ENCODE measurements around the gene RPL13A. TPM values are rescaled to one million over a fixed set of nuclear protein-coding genes. Genes with fewer than 3 reads are reported as not detected.
"Not testable (repeated sequence)": the region's sequence is repeated elsewhere in the genome, so short reads cannot be mapped to it uniquely, and the experiment has no call there.

RPL13A gene
- total and polyA plus RNA-seq, 12 donors: 1,750 to 3,504 (median 2,569) TPM

- TF ChIP-seq CTCF (IDR thresholded peaks at IDR 0.05) (no peak), POLR2A (IDR thresholded peaks at IDR 0.05) (no peak)
These were observed 18.5 kb upstream of the RPL13A start for GRCh38 chr19:49468746-49469447.

GRCh38 chr19:49469828-49470614, 17.4 kb upstream of the RPL13A start:
- 82 to 86% (median 82%) methylated on average over 15 to 25 of the region's 25 CpGs for WGBS, 4 donors
- intact Hi-C loops (cut with DNase I): no loop called here
- Histone ChIP-seq H3K36me3 (replicated peaks in 1 of 2) (peaks cover 0 to 8% of the 10 kb centered on the region in 2 donors), H3K27me3 (no peaks in the 10 kb centered on the region), H3K27ac (no peak overlapping the region), H3K4me3 (no peak overlapping the region), H3K9me3 (replicated peaks in 1 of 3) (no peaks in the 10 kb centered on the region), H3K4me1 (replicated peaks in 1 of 2) (peaks cover 0 to 5% of the 10 kb centered on the region in 2 donors)
- TF ChIP-seq CTCF (IDR thresholded peaks at IDR 0.05): peak in 1 of 6 experiments; percentile 7
- no peak for TF ChIP-seq POLR2A (IDR thresholded peaks at IDR 0.05)
- DNase-seq: no peak

More at GRCh38 chr19:49468746-49469447, 18.5 kb upstream of the RPL13A start:
- Histone ChIP-seq H3K4me1 (replicated peaks in 1 of 2) (peaks cover 0 to 5% of the 10 kb centered on the region in 2 donors), H3K27ac (no peak overlapping the region), H3K36me3 (replicated peaks in 1 of 2) (peaks cover 0 to 8% of the 10 kb centered on the region in 2 donors), H3K4me3 (no peak overlapping the region), H3K9me3 (replicated peaks in 1 of 3) (no peaks in the 10 kb centered on the region), H3K27me3 (no peaks in the 10 kb centered on the region)
- 73 to 81% (median 77%) methylated on average over 14 to 15 of the region's 15 CpGs for WGBS, 4 donors
- DNase-seq: no peak
- intact Hi-C loops (cut with DNase I): no loop called here

GRCh38 chr19:49470615-49470978, 16.8 kb upstream of the RPL13A start:
- no peak for TF ChIP-seq POLR2A (IDR thresholded peaks at IDR 0.05)
- TF ChIP-seq CTCF (IDR thresholded peaks at IDR 0.05): no peak
- Histone ChIP-seq H3K4me3 (no peak overlapping the region), H3K36me3 (replicated peaks in 1 of 2) (peaks cover 0 to 7% of the 10 kb centered on the region in 2 donors), H3K9me3 (replicated peaks in 1 of 3) (no peaks in the 10 kb centered on the region), H3K27ac (no peak overlapping the region), H3K27me3 (no peaks in the 10 kb centered on the region), H3K4me1 (replicated peaks in 1 of 2) (peaks cover 0 to 5% of the 10 kb centered on the region in 2 donors)
- WGBS, 4 donors: 75 to 83% (median 77%) methylated on average over 6 to 8 of the region's 8 CpGs
- DNase-seq: no peak
- intact Hi-C loops (cut with DNase I): no loop called here

GRCh38 chr19:49472936-49473335, 14.5 kb upstream of the RPL13A start:
- no peak overlapping the region for H3K27ac ChIP-seq
- intact Hi-C loops (cut with DNase I): no loop called here
- H3K36me3 ChIP-seq (replicated peaks in 1 of 2): no peaks in the 10 kb centered on the region
- no peak overlapping the region for H3K4me3 ChIP-seq
- H3K27me3 ChIP-seq: no peaks in the 10 kb centered on the region
- WGBS, 4 donors: 61 to 79% (median 75%) methylated on average over 7 to 9 of the region's 9 CpGs
- no peaks in the 10 kb centered on the region for H3K9me3 ChIP-seq (replicated peaks in 1 of 3)
- DNase-seq: peak in 1 of 7 donors; percentile 30
- TF ChIP-seq CTCF (IDR thresholded peaks at IDR 0.05): no peak
- TF ChIP-seq POLR2A (IDR thresholded peaks at IDR 0.05): no peak
- peaks cover 0 to 5% of the 10 kb centered on the region in 2 donors for H3K4me1 ChIP-seq (replicated peaks in 1 of 2)

- DNase-seq; H3K4me1 ChIP-seq (replicated peaks in 1 of 2); intact Hi-C loops (cut with DNase I); H3K27me3 ChIP-seq; H3K9me3 ChIP-seq (replicated peaks in 1 of 3); H3K36me3 ChIP-seq (replicated peaks in 1 of 2): not testable (repeated sequence)
- WGBS, 4 donors: 63 to 71% (median 68%) methylated on average over 9 of the region's 9 CpGs
- peak overlapping the region in 1 of 4 donors; percentile 73 for H3K4me3 ChIP-seq
- peak overlapping the region in 3 of 5 donors; percentile 72 to 74 (median 73) for H3K27ac ChIP-seq
These were observed 13.9 kb upstream of the RPL13A start for GRCh38 chr19:49473501-49473867.
